ENCODE results near the gene TMX2. TPM values are rescaled to one million over a fixed set of nuclear protein-coding genes. Genes with fewer than 3 reads are reported as not detected.

Gene TMX2
- total and polyA plus RNA-seq, 7 donors: 25.2 to 136 (median 37.9) TPM

DNA sequence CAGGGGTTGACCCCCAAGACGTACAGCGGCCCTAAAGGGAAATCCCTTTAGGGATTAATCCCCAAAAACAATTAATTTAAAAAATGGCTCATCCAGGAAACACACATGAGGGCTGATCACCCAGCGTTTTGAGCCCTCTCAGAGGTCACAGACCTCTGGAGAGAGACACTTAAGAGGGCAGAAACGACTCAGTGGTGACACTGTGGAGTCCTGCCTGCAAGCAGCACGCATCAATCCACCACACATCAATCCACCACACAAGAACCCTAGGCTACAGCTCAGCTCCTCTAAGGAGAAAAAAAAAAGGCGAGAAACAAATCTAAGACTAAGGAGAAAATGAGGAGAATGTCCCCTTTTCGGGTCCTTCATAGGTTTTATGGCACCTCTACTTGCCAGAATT lies 16.4 kb downstream of the TMX2 start:
- H3K4me3 ChIP-seq: no peak overlapping the region
- intact Hi-C loops (cut with DNase I): no loop called here
- no peak overlapping the region for H3K27ac ChIP-seq
- TF ChIP-seq CTCF (IDR thresholded peaks at IDR 0.05) (no peak), EP300 (IDR thresholded peaks at IDR 0.05) (no peak), POLR2AphosphoS5 (IDR thresholded peaks at IDR 0.05) (no peak), POLR2A (IDR thresholded peaks at IDR 0.05) (no peak)
- no peaks in the 10 kb centered on the region for H3K4me1 ChIP-seq
- H3K36me3 ChIP-seq: peaks cover 0 to 3% (median 0%) of the 10 kb centered on the region in 4 donors
- DNase-seq: no peak
- no peaks in the 10 kb centered on the region for H3K9me3 ChIP-seq
- WGBS, 2 donors: 72 to 82% methylated on average over 7 of the region's 7 CpGs
- H3K27me3 ChIP-seq: no peaks in the 10 kb centered on the region

- H3K4me1 ChIP-seq: no peaks in the 10 kb centered on the region
- H3K4me3 ChIP-seq: no peak overlapping the region
- TF ChIP-seq POLR2A (IDR thresholded peaks at IDR 0.05) (no peak), EP300 (IDR thresholded peaks at IDR 0.05) (no peak), POLR2AphosphoS5 (IDR thresholded peaks at IDR 0.05) (no peak), CTCF (IDR thresholded peaks at IDR 0.05) (no peak)
- no peaks in the 10 kb centered on the region for H3K9me3 ChIP-seq
- 91 to 93% methylated on average over 7 of the region's 7 CpGs for WGBS, 2 donors
- intact Hi-C loops (cut with DNase I): no loop called here
- H3K36me3 ChIP-seq: peaks cover 0 to 8% (median 0%) of the 10 kb centered on the region in 4 donors
- H3K27ac ChIP-seq: no peak overlapping the region
- DNase-seq: no peak
- no peaks in the 10 kb centered on the region for H3K27me3 ChIP-seq
These were observed 17.1 kb downstream of the TMX2 start for GRCh38 chr11:57729479-57729878.

GRCh38 chr11:57732661-57733060 lies 20.3 kb downstream of the TMX2 start:
- Histone ChIP-seq H3K4me3 (no peak overlapping the region), H3K9me3 (no peaks in the 10 kb centered on the region), H3K36me3 (peaks cover 0 to 16% (median 1%) of the 10 kb centered on the region in 4 donors), H3K4me1 (no peaks in the 10 kb centered on the region), H3K27me3 (no peaks in the 10 kb centered on the region), H3K27ac (no peak overlapping the region)
- intact Hi-C loops (cut with DNase I): no loop called here
- TF ChIP-seq EP300 (IDR thresholded peaks at IDR 0.05): no peak
- no peak for TF ChIP-seq CTCF (IDR thresholded peaks at IDR 0.05)
- no peak for TF ChIP-seq POLR2AphosphoS5 (IDR thresholded peaks at IDR 0.05)
- no peak for TF ChIP-seq POLR2A (IDR thresholded peaks at IDR 0.05)
- 88 to 91% methylated on average over 1 of the region's 1 CpG for WGBS, 2 donors
- DNase-seq: no peak

GRCh38 chr11:57735619-57736298 lies 23.4 kb downstream of the TMX2 start:
- H3K27me3 ChIP-seq: no peaks in the 10 kb centered on the region
- DNase-seq: no peak
- no peaks in the 10 kb centered on the region for H3K9me3 ChIP-seq
- no peak overlapping the region for H3K4me3 ChIP-seq
- peaks cover 0 to 39% (median 11%) of the 10 kb centered on the region in 4 donors for H3K36me3 ChIP-seq
- 18 to 72% methylated on average over 3 of the region's 3 CpGs for WGBS, 2 donors
- no peak overlapping the region for H3K27ac ChIP-seq
- TF ChIP-seq EP300 (IDR thresholded peaks at IDR 0.05) (no peak), POLR2A (IDR thresholded peaks at IDR 0.05) (no peak), POLR2AphosphoS5 (IDR thresholded peaks at IDR 0.05) (no peak), CTCF (IDR thresholded peaks at IDR 0.05) (no peak)
- peaks cover 0 to 6% (median 3%) of the 10 kb centered on the region in 4 donors for H3K4me1 ChIP-seq
- intact Hi-C loops (cut with DNase I): no loop called here
